Measurements from ENCODE around the gene PLGRKT.

PLGRKT gene

GRCh38 chr9:5310851-5311250 lies 126.9 kb downstream of the PLGRKT start:
- DNase-seq (ENCODE audit: low spot score) = no peak

Measured in putamen (tissue), 1 donor.